DMS53 (cell line): Measurements from ENCODE around the gene DPPA3.
A peak's percentile ranks its signal among the peaks of the same experiment; 100 is the strongest.
"Not testable (repeated sequence)": the region's sequence is repeated elsewhere in the genome, so short reads cannot be mapped to it uniquely, and the experiment has no call there.

Experiments
- DNase-seq: peaks from one replicate; lab custom pipeline; 2025; lab: John Stamatoyannopoulos, UW

The DPPA3 gene

DNA sequence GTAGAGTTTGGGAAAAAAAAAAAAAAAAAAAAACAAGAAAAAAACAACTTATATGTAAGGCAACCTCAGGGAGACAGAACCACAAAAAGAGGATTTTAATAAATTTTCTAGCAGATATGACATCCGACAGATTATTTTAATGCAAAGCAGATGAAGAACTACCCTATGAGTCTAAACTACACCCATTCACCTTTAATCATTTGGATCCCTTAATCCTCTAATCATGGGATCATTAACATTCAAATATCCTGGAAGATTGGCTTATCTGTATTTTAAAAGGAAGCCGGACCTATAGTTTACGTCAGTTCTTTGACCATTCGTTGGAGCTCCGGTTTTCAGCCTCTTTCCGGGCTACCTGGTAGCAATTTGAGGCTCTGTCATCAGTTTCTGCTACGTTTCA, at the start of gene DPPA3:
Gene DPPA3, plus strand, starts transcription at position 301 of the 400 bp plus-strand sequence. CDS start 138 bp downstream, outside the sequence.
- DNase-seq, result no peak

DNA sequence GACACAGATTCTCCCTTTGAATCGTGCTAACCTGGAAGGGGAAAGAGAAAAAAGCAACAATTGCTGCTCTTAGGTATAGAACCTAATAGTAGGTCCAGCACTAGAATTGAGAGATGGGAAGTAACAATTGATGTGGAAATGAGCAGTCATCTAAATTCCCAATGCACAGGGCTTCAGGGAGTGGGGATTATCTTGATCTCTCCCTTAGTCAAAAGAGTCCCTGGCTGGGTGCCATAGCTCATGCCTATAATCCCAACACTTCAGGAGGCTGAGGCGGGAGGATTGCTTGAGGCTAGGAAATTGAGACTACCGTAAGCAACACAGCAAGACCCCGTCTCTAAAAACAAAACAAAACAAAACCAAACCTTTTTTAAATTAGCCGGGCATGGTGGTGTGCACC, 49.5 kb upstream of the DPPA3 start:
- no peak for DNase-seq

DNA sequence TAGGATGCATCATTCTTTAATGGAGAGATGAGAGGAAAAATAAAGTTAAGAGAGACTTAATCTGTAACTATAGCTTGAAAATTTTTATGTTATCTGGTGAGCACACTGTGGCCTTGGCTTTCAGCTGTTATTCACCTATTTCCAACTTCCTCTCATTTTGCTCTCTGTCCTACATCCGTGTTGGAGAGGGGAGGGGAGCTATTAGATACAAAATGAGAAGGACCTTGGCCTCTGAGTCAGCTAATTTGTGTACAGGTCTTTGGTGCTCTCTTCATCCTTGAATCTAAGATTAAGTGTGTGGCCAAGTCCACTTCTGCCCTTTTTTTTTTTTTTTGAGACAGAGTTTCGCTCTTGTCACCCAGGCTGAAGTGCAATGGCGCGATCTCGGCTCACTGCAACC, 44.6 kb upstream of the DPPA3 start:
- no peak for DNase-seq

DNA sequence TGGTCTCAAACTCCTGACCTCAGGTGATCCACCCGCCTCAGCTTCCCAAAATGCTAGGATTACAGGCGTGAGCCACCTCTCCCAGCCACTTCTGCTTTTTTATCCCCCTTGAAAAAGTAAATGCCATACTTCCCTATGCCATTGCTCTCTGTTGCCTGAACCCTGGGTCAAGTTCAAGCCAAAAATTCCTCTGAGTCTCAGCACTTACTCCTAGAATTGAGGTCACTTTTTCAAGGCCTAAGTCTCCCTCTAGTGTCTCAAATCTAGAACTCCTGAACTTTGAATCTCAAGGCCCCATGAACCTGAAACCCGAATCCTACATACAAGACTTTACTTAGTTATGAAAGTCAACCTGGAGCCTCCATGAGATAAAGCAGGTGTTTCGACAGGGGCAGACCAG, 44.1 kb upstream of the DPPA3 start:
- peak; percentile 22 for DNase-seq

DNA sequence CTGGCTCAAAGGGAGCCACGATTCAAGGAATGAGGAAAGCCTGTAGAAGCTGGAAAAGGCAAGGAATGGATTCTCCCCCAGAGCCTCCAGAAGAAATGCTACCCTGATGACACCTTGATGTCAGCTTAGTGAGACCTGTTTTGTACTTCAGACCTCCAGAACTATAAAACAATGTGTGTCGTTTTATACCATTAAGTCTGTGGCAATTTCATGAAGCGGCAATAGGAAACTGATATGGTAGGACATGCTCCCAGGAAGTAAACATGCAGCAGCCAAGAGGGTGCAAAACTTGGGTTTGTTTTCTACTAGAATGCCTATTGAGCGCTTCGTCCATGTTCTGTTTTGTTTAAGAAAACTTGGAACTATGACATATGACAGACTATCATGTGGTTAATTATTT, 43.1 kb upstream of the DPPA3 start:
- DNase-seq, result no peak

DNA sequence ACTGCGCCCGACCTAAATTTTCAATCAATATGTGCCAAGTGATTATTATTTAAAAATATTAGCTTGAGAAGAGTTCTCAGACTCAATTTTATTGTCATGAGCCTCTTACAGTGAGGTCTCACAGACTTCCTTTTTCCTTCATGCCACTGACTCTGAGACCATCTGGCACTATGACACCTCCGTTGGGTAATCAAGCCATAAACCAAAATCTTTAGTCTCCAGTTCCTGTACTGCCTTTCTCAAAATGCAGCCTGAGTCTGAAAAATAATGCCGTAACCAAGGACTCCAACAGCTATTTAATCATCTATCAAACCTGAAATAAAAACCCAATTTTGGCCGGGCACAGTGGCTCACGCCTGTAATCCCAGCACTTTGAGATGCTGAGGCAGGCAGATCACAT, 35.8 kb upstream of the DPPA3 start:
- DNase-seq, result not testable (repeated sequence)

DNA sequence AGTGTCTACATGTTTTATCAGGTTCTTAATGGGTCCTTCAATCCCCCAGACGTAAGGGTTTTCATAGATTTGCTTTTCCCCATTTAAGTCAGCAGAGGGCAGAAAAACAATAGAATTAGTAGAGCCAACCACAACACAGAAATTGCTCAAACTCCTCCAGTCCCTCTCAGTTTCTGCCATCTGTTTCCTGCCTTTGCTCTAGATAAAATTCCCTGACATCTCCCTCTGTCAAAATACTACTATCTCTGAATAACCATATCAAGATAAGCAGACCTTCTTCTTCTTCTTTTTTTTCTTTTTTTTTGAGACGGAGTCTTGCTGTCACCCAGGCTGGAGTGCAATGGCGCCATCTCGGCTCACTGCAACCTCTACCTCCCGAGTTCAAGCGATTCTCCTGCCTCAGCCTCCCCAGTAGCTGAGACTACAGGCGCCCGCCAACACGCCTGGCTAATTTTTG, 33.8 kb upstream of the DPPA3 start:
- DNase-seq, result peak; percentile 46

DNA sequence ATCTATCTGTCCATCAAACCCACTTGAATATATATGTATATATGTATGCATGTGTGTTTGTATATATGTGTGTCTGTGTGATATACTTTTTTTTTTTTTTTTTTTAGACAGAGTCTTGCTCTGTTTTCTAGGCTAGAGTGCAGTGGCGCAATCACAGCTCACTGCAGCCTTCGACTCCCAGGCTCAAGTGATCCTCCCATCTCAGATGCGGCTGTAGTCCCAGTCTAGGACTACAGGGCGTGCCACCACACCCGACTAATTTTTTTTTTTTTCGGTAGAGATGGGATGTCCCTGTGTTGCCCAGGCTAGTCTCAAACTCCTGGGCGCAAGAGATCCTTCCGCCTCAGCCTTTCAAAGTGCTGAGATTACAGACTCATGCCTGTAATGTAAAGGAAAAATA, 32.5 kb upstream of the DPPA3 start:
- no peak for DNase-seq

DNA sequence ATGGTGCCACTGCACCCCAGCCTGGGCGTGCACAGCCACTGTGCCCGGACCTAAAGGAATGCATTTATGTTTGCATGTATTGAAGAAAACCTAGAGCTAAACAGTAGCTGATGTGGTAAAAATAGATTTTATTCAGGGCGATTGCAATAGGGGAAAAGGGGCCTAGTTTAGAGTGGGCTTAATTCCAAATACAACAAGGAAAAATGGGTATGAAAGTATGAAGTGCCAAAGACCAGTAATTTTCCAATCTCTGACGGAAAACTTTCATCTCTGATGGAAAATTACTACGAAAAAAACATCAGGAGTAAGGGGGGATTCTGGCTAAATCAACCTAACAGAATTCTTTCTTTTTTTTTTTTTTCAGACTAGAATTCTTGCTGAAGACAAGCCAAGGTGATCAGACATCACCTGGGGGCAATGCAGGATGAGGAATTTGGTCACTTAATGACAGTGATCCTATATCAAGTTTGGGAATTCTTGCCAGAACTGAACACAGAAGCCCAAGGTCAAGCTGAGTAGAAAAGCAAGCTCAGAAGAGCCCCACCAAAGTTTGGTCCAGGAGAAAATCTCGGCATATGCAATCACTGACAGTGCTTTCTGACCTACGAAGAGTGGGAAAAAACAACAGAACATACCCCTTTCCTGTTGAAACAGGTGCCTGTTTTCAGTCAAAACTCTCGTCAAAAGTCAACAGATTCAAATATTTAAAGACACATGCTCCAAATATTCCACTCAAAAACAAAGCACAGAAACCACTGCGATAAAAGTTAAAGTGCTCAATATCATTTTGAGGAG, 31.8 kb upstream of the DPPA3 start:
- DNase-seq, result no peak

DNA sequence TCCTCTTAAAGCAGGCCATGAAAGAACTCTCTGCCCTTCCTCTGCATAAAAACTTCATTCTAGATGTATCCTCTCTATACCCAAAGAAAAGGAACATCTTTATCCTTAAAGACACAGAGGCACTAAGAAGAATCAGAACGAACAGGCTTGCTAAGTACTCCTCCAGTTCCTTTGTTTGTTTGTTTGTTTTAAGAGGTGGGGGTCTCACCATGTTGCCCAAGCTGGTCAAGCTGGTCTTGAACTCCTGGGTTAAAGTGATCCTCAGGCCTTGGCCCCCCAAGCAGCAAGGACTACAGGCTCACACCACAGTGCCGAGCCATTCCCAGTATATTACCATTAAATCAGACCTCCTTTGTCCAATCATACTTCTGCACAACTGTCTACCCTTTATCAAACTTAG, 29.7 kb upstream of the DPPA3 start:
- no peak for DNase-seq

DNA sequence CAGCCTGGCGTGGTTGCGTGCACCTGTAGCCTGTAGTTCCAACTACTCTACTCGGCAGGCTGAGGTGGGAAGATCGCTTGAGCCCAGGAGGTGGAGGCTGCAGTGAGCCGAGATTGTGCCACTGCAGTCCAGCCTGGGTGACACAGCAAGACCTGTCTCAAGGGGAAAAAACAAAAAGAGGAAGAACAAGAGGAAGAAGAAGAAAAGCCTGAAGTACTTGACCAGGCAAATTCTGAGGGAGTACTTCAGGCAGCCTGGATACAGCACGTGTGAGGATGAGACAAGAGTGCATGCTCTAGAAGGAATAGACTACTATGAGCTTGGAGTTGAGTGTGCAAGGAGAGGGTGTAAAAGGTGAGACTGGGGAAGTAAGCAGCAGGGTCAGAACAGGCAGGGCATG, 17.4 kb upstream of the DPPA3 start:
- DNase-seq, result no peak

DNA sequence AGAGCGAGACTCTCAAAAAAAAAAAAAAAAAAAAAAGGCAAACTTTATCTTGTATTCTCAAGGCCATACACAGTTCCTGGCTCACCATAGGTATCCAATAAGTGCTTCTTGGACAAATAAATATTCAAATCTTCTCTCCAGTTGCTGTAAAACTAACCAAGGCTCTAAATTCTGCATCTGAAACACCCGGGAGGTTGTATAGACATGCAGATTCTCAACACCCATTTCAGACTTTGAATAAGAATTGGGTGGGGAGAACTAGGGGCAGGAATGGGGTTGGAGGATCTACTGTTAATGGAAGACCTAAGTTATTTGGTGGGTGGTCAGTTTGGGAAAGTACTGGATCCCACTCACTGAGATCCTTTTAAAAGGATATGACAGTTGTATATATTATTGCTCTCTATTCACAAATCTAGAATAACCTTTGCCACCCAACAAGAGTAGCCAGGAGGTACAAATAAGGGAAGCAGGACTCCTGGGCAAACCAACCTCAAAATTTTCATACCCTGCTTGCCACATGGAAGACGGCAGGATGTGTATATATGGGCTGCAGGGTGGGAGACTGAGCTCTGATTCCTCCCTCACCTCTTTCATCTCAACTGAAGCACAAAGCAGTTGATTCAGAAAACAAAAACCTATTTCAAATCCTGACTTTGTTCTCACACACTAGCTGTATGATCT, 16.5 kb upstream of the DPPA3 start:
- no peak for DNase-seq

DNA sequence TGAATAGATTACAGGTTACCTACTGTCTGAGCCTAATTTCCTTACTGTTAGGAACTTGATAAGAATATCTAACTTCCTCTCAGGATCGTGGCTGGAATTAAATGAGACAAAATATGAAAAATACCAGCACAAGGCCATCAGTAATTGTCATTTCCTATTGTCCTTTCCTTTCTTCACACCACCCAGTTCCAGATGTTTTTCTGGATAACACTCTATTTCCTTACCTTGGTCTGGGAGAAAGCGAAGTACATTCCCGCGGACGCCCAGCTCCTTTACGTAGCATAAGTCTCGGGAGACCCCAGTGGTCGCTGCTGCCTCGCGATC, 16.0 kb upstream of the DPPA3 start:
- no peak for DNase-seq

DNA sequence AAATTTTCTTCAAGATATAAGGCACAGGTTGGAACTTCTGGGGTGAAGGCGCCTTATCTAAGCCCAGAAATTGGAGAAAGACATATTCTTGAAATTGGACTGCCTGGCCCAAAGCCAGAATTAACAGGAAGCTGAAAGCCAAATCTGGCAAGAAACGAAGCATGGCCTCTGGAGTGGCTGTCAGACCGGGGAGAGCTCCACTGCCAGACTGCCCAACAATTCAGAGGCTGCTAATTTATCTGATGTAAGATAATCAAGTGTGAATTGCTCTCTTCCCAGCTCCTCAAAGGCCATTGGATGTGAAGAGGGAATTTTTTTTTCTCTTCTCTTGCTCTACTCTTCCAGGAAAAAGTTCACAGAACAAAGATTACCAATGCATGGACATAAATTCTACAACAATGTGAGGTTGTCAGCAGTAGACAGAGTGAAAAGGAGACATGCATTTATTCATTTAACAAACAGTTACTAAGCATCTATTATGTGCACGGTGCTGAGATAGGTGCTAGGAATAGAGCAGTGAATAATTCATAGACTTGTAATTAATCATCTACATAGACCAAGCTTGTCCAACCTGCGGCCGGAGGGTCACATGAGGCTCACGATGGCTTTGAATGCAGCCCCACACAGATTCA, 15.6 kb upstream of the DPPA3 start, which contains the start of gene GDF3:
Gene GDF3, minus strand, starts transcription at position 210 of the 632 bp plus-strand sequence. Its CDS starts 47 bp downstream, at position 163.
- peak; percentile 22 for DNase-seq

DNA sequence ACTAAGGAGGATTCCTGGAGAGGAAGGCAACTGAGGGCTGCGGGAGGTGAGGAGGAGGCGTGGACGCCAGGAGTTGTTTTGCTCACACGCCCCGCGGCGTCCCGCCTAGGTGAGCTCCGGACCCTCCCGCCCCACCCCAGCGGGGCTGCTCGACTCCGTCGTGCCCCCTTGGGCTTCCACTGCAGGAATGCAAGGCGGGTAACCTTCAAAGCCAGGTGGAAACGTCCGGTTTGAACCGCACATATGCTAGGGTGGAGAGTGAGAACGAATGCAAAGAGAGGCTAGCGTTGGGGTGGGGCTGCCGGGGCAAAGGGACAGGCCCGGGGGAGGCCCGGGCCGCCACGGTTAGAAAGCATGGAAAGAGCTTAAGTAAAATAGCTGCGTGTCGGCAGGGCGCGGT, 5.4 kb upstream of the DPPA3 start:
- no peak for DNase-seq

DNA sequence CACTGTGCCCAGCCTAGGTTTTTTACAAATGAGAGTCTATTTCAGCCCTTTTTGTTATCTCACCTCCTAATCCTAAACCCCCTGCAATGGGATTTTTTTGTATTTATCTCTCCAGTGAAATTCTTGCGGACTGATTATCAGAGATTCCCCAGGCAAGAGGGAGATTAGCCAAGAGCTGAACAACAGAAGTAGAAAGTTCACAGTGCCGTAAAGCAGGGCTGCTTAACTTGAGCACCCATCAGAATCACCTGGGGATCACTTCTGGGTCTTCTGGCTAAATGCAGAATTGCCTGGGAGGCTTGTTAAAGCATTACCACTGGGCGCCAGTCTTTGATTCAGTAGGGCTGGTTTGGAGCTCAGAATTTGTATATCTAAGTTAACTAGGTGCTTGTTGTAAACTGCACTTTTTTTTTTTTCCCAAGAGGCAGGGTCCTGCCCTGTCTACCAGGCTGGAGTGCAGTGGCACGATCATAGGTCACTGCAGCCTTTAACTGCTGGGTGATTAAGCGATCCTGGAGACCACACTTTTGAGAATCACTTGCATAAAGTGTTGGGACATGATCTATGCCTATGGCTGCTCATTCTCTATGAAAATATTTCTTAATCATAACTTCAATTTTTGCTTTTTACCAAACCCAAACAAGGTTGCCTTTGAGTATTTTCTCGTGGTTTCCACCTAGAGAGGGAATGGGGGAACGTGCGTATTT, 1.1 kb upstream of the DPPA3 start:
- DNase-seq, result no peak

DNA sequence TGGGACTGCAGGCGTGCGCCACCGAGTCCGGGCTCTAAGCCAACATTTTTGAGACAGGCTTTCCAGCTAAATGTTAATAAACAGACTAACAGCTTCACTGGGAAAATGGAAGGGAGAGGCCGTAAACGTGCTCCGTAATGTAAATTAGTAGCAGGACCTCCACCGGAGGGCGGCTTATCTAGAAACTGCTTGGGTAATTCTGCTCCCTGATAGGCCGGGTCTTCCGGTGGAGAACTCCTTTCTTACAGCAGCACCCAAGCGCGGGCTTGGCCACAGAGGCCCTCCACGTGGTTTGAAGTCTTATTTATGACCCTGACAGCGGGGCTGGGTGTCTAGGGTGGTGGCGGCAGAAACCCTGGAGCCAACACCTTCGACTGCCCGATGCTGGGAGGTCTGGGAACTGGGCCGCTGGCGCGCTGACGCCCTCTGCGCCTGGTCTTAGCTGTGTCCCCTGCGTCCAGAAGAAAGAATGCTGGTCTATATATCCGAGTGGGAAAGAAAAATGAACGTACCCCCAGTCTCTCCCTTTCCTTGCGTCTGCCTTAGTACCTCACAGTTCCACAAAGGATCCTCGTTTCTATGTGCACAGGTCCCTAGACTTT, 1.7 kb downstream of the DPPA3 start:
- DNase-seq, result no peak

DNA sequence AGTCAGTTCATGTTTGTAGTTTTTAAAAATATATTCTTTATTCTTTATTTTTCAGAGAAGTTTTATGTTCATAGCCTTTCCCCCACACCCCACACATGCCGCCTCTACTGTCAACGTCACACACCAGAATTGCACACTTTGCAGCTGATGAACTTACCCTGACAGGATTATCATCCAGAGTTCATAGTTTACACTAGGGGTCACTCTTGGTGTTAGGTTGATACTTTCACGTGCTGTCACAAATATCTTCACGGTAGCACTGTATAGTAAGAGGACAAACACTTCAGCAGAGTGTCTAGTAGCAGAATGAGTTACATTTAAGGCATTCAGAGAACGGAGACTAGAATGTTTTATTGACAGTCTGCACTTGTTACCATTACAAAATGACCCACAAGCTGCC, 5.1 kb downstream of the DPPA3 start:
- DNase-seq, result peak; percentile 53

DNA sequence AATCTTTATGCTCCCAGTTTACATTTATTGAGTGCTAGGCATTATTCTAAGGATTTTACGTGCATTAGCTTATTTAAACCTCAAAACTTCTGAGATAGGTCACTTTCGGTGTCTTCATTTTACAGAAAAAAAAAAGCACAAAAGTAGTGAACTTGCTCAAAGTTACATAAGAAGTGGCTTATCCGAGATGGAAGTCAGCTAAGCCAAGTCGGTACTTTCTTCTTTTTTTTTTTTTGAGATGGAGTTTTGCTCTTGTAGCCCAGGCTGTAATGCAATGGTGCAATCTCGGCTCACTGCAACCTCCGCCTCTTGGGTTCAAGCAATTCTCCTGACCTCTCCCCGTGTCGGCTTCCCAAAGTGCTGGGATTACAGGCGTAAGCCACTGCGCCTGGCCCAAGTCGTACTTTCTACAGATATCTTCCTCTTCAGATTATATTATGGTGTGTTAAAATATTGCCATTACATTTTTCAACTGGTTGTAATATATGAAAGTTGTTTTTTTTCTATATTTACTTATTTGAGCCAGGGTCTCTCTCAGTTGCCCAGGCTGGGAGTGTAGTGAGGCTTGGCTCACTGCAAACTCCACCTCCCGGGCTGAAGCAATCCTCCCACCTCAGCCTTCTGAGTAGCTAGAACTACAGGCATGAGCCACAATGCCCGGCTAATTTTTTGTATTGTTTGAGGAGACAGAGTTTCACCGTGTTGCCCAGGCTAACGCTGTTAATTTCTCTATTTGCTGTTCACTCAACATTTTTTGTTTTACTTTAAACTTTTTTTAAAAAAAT, 8.9 kb downstream of the DPPA3 start:
- no peak for DNase-seq

DNA sequence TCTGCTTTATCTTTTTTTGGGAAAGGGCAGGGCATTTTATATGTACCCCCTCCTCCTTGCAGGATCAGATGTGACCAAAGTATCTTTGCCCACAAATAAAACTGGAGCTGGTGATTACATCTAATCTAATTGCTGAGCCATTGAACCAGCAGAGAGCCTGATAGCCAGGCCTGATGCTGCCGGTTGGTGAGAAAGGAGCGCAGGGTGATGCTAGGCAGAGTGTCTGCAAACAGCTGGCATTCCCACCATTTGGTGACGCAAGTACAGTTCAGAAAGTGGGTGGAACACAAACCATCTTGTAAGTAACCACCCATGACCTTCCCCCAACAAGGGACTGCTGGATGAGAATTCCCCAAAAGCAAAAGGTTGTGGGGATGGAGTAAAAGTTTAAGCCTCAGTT, 12.7 kb downstream of the DPPA3 start:
- no peak for DNase-seq

DNA sequence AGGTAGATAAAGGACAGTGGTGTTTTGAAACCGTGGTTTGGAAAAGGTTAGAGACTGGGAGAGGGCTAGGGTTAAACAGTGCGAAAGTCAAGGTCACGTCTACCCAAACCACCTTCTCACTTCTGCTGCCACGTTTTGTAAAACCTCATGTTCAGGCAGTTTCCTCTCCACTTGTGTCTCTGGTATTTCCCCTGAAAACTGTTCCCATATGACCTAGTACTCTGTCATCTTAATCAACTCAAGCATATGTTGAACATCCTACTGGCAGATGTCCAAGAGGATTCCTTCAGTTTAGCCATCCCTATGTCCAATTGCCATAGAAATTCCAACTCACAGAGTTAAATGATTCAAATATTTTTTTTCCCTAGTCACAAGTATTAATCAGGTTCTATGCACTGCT, 18.5 kb downstream of the DPPA3 start:
- DNase-seq, result no peak
